HG03558 (cell line): ENCODE data around the gene NTM.

ENCODE experiments used
- ATAC-seq: cut with Tn5 transposase; IDR thresholded peaks from one replicate; pipeline ENCODE4 v1.9.1; 2021; ENCODE audit warnings: moderate number of reproducible peaks; ENCODE audit not compliant: unreplicated experiment; ENCODE audit errors: extremely low read depth

The NTM gene

GRCh38 chr11:131785801-131786200 is 415.4 kb downstream of the NTM start:
- ATAC-seq: no peak

GRCh38 chr11:131787119-131787518 is 416.7 kb downstream of the NTM start:
- no peak for ATAC-seq

- ATAC-seq: no peak
These were observed 420.2 kb downstream of the NTM start for GRCh38 chr11:131790586-131790985.

- no peak for ATAC-seq
These were observed 421.8 kb downstream of the NTM start for GRCh38 chr11:131792243-131792642.

GRCh38 chr11:131796089-131796488 is 425.7 kb downstream of the NTM start:
- ATAC-seq: no peak

- no peak for ATAC-seq
These were observed 426.1 kb downstream of the NTM start for GRCh38 chr11:131796541-131796940.

GRCh38 chr11:131800452-131800851 is 430.0 kb downstream of the NTM start:
- ATAC-seq: no peak

DNA sequence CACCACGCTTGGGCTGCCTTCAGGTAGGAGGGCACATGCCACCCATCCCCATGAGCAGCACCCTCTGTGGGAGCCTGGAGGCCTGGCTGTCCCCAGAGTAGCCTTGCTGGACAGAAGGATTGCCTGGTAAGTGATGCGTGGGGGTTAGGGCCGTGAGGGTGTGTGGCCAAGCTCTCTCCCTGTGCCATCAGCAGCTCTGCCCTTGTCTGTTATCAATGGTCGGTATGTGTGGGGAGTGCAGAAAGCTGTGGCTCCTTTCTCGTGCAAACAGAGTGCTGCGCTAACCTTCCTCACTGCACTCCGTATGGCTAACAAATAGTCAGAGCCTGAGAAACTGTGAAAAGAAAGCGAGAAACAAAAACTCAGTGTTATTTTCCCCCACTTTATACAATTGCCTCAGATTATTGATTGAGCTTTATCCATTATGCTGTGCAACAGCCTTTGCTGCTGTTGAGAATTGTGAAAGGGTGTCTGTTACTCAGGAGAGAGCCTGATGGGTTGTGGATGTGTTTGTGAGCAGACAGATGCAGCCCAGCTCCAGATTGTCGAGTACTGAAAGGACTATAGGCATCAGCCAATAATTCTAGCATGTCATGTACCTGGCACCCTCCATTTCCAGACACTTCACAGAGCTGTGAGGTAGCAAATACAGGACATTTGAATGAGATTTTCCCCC is 432.2 kb downstream of the NTM start:
- no peak for ATAC-seq

DNA sequence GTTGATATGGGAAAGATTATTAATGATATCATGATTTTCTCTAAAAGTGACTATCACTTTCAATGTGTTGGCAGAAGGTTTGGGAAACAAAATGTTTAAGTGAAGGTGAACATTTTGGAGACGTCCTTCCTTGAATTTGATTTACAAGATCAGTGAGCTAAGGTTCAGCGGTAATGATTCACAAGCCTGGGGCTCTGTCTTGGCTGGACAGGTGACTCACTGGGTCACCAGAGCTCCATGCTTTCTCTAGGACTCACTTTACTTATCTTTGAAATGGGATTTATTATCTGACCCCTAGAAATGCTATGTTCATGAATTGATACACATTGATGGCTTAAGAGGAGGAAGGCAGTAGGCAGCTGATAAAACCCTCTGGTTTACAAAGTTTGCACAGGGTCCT is 437.5 kb downstream of the NTM start:
- ATAC-seq: no peak

- ATAC-seq: no peak
These were observed 438.1 kb downstream of the NTM start for GRCh38 chr11:131808470-131808869.

- ATAC-seq: no peak
These were observed 438.9 kb downstream of the NTM start for GRCh38 chr11:131809203-131809918.

DNA sequence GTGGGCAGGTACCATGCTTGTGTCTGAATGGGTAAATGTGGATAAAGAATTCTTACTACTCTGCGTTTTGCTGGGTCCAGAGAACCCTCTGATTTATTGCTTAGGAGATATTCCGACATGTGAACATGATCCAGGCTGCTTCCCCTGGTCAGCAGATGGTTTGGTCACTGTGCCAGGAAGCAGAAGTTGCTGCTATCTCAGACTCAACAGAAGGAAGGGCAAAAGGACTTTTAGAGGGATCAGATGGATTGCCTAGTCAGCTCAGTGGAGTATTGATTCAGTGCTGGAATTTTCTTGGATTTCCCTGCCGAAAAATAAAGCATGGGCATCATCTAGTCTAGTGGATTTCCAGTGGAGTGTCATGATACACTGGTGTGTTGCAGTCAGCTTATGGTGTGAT is 440.1 kb downstream of the NTM start:
- ATAC-seq: no peak

- no peak for ATAC-seq
These were observed 441.0 kb downstream of the NTM start for GRCh38 chr11:131811383-131811782.

- no peak for ATAC-seq
These were observed 443.7 kb downstream of the NTM start for GRCh38 chr11:131814108-131814507.

DNA sequence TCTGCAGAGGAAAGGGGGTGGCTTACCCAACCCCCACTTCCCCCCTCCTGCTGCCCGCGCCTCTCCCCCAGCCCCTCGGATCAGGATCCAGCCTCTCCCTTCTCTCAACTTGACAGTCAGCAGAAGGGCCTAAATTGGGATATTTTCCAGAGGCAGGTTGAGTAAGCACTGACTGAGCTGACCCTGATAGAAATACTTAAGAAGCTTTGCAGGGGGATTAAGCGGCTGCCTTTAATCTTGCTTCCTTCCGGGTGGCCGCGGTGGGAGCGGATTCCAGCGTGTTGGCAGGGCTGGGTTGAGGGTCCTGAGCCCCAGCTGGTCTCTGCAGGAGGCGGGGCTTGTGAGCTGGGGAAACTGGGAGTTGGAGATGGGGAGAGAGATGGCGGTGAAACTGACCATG is 445.2 kb downstream of the NTM start:
- ATAC-seq: no peak

DNA sequence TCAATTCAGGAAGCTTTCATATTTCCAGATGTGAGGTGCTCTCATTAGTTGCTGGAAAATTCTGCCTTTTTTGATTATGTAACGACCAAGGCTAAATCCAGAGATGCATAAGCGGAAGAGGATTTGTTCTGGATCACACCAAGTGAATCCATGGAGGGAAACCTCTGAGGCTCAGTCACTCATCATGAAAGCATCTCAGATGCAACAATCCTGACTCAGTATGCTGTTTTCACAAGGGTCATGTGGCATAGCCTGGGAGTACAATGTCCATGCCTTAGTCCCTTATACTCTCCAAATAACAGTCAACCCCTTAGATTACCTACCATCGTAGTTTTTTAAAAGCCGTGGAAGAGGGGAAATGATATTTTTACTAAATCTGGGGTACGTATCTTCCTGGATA is 445.6 kb downstream of the NTM start:
- no peak for ATAC-seq

- ATAC-seq: no peak
These were observed 447.3 kb downstream of the NTM start for GRCh38 chr11:131817687-131818188.

- no peak for ATAC-seq
These were observed 449.4 kb downstream of the NTM start for GRCh38 chr11:131819865-131820264.

GRCh38 chr11:131822506-131822905 is 452.1 kb downstream of the NTM start:
- no peak for ATAC-seq

- ATAC-seq: no peak
These were observed 453.4 kb downstream of the NTM start for GRCh38 chr11:131823772-131824171.

DNA sequence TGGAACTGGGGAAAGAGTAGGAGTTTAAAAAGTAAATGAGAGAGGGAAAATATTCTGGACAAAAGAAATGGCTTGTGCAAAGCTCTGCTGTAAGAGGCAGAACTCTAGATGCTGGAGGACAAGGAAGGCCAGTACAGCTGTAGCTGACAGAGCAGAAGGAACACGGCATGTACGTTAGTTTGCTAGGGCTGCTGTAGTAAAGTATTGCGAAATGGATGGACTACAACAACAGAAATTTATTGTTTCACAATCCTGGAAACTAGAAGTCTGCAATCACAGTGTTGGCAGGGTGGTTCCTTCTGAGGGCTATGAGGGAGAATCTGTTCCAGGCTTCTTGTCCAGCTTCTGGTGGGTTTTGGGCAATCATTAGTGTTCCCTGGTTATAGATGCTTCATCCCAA is 454.4 kb downstream of the NTM start:
- no peak for ATAC-seq

DNA sequence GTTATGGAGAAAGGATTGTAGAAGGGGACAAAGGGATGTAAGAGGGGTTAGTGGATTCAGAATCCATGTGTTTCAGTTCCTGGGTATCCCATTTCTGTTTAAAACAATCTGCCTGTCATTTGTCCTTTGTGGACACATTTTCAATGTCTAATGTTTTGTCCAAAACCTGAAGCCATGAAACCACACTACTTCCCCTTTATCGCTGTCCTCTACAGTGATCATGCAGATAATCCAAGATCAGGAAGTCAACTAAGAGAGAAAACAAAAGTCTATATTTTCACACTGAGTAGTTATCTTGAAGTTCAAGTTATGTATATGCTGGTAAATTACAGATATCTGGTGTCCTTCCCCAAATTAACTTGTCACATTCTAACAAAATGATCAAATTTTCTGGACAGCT is 457.0 kb downstream of the NTM start:
- ATAC-seq: no peak
